Measurements from ENCODE around the gene STEAP2. TPM values are rescaled to one million over a fixed set of nuclear protein-coding genes. Genes with fewer than 3 reads are reported as not detected.

Gene STEAP2
- total RNA-seq, 1 experiment from 2014 or later, result 10.1 TPM

DNA sequence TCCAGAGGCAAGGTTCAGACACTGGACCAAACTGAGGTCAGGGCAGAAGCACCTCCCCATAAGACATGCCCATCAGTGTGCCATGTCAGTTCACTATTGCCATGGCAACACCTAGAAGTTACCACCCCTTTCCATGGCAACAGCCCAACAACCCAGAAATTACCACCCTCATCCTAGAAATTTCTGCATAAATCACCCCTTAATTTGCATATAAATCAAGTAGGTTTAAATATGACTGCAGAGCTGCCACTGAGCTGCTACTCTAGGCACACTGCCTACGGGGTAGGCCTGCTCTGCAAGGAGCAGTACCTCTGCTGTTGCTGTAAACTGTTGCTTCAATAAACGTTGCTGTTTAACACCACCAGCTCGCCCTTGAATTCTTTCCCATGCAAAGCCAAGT is 12.7 kb downstream of the STEAP2 start:
- CTCF ChIA-PET, result no interaction called here
- no peak for DNase-seq
- no peaks in the 10 kb centered on the region for H4K20me1 ChIP-seq (ENCODE audit: insufficient read depth)
- no peaks in the 10 kb centered on the region for H3K9me2 ChIP-seq (ENCODE audit: insufficient read depth)
- H2AFZ ChIP-seq, result no peak overlapping the region
- H3K9me3 ChIP-seq (ENCODE audit: insufficient read depth, low read depth), result no peaks in the 10 kb centered on the region
- H3K27me3 ChIP-seq (ENCODE audit: insufficient read depth, low read depth), result no peaks in the 10 kb centered on the region
- no peak overlapping the region for H3K4me3 ChIP-seq
- TF ChIP-seq EZH2 (IDR thresholded peaks at IDR 0.05; ENCODE audit: low read depth), result no peak
- intact Hi-C loops (cut with micrococcal nuclease; ENCODE audit: unreplicated experiment), result no loop called here
- H3K4me2 ChIP-seq, result no peak overlapping the region
- BruUV-seq (replicated peaks), result no TSS peak
- H3K36me3 ChIP-seq (ENCODE audit: low read depth), result no peaks in the 10 kb centered on the region
- H3K4me1 ChIP-seq (replicated peaks; ENCODE audit: insufficient read depth), result no peaks in the 10 kb centered on the region
- H3F3A ChIP-seq (ENCODE audit: insufficient read depth, low read depth), result no peaks in the 10 kb centered on the region
- H3K27ac ChIP-seq, result no peak overlapping the region
- no peaks in the 10 kb centered on the region for H3K79me2 ChIP-seq (ENCODE audit: low read depth)
- POLR2A ChIA-PET (ENCODE audit: unreplicated experiment), result no interaction called here

DNA sequence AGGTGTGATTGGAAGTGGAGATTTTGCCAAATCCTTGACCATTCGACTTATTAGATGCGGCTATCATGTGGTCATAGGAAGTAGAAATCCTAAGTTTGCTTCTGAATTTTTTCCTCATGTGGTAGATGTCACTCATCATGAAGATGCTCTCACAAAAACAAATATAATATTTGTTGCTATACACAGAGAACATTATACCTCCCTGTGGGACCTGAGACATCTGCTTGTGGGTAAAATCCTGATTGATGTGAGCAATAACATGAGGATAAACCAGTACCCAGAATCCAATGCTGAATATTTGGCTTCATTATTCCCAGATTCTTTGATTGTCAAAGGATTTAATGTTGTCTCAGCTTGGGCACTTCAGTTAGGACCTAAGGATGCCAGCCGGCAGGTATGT is 13.6 kb downstream of the STEAP2 start:
- CTCF ChIA-PET, result no interaction called here
- Histone ChIP-seq H3K4me2 (no peak overlapping the region), H3K79me2 (ENCODE audit: low read depth) (no peaks in the 10 kb centered on the region), H3K9me2 (ENCODE audit: insufficient read depth) (no peaks in the 10 kb centered on the region), H2AFZ (no peak overlapping the region), H3K4me1 (replicated peaks; ENCODE audit: insufficient read depth) (no peaks in the 10 kb centered on the region), H3F3A (ENCODE audit: insufficient read depth, low read depth) (no peaks in the 10 kb centered on the region), H3K27ac (no peak overlapping the region), H3K9me3 (ENCODE audit: insufficient read depth, low read depth) (no peaks in the 10 kb centered on the region), H4K20me1 (ENCODE audit: insufficient read depth) (no peaks in the 10 kb centered on the region), H3K36me3 (ENCODE audit: low read depth) (no peaks in the 10 kb centered on the region), H3K4me3 (no peak overlapping the region), H3K27me3 (ENCODE audit: insufficient read depth, low read depth) (no peaks in the 10 kb centered on the region)
- POLR2A ChIA-PET (ENCODE audit: unreplicated experiment), result no interaction called here
- TF ChIP-seq, protein P1, sequence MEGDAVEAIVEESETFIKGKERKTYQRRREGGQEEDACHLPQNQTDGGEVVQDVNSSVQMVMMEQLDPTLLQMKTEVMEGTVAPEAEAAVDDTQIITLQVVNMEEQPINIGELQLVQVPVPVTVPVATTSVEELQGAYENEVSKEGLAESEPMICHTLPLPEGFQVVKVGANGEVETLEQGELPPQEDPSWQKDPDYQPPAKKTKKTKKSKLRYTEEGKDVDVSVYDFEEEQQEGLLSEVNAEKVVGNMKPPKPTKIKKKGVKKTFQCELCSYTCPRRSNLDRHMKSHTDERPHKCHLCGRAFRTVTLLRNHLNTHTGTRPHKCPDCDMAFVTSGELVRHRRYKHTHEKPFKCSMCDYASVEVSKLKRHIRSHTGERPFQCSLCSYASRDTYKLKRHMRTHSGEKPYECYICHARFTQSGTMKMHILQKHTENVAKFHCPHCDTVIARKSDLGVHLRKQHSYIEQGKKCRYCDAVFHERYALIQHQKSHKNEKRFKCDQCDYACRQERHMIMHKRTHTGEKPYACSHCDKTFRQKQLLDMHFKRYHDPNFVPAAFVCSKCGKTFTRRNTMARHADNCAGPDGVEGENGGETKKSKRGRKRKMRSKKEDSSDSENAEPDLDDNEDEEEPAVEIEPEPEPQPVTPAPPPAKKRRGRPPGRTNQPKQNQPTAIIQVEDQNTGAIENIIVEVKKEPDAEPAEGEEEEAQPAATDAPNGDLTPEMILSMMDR (conservative IDR thresholded peaks at IDR 0.05), result no peak
- no peak for TF ChIP-seq EZH2 (IDR thresholded peaks at IDR 0.05; ENCODE audit: low read depth)
- no peak for DNase-seq
- intact Hi-C loops (cut with micrococcal nuclease; ENCODE audit: unreplicated experiment), result no loop called here
- BruUV-seq (replicated peaks), result no TSS peak

DNA sequence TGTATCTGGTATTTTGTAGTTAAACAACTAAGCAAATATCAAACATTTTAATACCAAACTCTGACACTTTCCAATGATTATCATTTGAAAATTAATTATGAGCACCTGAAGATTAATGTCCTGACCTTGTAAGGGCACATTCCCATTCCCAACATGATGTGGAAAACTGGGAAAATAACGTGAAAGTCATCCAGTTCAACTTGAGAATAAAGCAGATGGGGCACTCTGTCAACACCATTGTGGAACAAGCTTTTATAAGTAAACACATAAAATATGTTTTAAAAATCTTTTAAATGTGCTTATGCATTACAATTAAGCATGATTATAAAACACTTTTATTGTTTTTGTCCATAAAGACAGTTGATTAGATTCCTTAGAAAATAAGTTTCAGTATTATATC is 14.1 kb downstream of the STEAP2 start:
- Histone ChIP-seq H3K4me1 (replicated peaks; ENCODE audit: insufficient read depth) (no peaks in the 10 kb centered on the region), H3K27ac (no peak overlapping the region), H4K20me1 (ENCODE audit: insufficient read depth) (no peaks in the 10 kb centered on the region), H2AFZ (no peak overlapping the region), H3K36me3 (ENCODE audit: low read depth) (no peaks in the 10 kb centered on the region), H3K79me2 (ENCODE audit: low read depth) (no peaks in the 10 kb centered on the region), H3F3A (ENCODE audit: insufficient read depth, low read depth) (no peaks in the 10 kb centered on the region), H3K4me3 (no peak overlapping the region), H3K27me3 (ENCODE audit: insufficient read depth, low read depth) (no peaks in the 10 kb centered on the region), H3K9me3 (ENCODE audit: insufficient read depth, low read depth) (no peaks in the 10 kb centered on the region), H3K4me2 (no peak overlapping the region), H3K9me2 (ENCODE audit: insufficient read depth) (no peaks in the 10 kb centered on the region)
- no peak for TF ChIP-seq EZH2 (IDR thresholded peaks at IDR 0.05; ENCODE audit: low read depth)
- TF ChIP-seq, protein P1 (conservative IDR thresholded peaks at IDR 0.05), result no peak
- DNase-seq, result no peak
- no TSS peak for BruUV-seq (replicated peaks)
- CTCF ChIA-PET, result no interaction called here
- intact Hi-C loops (cut with micrococcal nuclease; ENCODE audit: unreplicated experiment), result no loop called here
- POLR2A ChIA-PET (ENCODE audit: unreplicated experiment), result no interaction called here

DNA sequence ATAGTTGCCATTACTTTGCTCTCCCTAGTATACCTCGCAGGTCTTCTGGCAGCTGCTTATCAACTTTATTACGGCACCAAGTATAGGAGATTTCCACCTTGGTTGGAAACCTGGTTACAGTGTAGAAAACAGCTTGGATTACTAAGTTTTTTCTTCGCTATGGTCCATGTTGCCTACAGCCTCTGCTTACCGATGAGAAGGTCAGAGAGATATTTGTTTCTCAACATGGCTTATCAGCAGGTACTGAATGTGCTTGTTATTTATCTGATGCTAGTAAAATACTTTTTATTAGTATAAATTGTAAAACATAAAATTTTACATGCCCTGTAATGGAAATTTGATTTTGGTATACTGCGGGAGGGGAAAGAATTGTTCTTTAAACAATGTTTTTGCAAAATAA is 15.7 kb downstream of the STEAP2 start:
- Histone ChIP-seq H4K20me1 (ENCODE audit: insufficient read depth) (no peaks in the 10 kb centered on the region), H3K4me2 (no peak overlapping the region), H3K9me3 (ENCODE audit: insufficient read depth, low read depth) (no peaks in the 10 kb centered on the region), H3K4me1 (replicated peaks; ENCODE audit: insufficient read depth) (no peaks in the 10 kb centered on the region), H3K4me3 (no peak overlapping the region), H3F3A (ENCODE audit: insufficient read depth, low read depth) (no peaks in the 10 kb centered on the region), H2AFZ (no peak overlapping the region), H3K27ac (no peak overlapping the region), H3K36me3 (ENCODE audit: low read depth) (no peaks in the 10 kb centered on the region), H3K79me2 (ENCODE audit: low read depth) (no peaks in the 10 kb centered on the region), H3K27me3 (ENCODE audit: insufficient read depth, low read depth) (no peaks in the 10 kb centered on the region), H3K9me2 (ENCODE audit: insufficient read depth) (no peaks in the 10 kb centered on the region)
- TF ChIP-seq EZH2 (IDR thresholded peaks at IDR 0.05; ENCODE audit: low read depth), result no peak
- TF ChIP-seq, protein P1 (conservative IDR thresholded peaks at IDR 0.05), result no peak
- no TSS peak for BruUV-seq (replicated peaks)
- DNase-seq, result no peak
- ChIA-PET CTCF (no interaction called here), POLR2A (ENCODE audit: unreplicated experiment) (no interaction called here)
- intact Hi-C loops (cut with micrococcal nuclease; ENCODE audit: unreplicated experiment), result no loop called here

Data from PC-9 (cell line).